ENCODE measurements around the gene SYCP2. TPM values are rescaled to one million over a fixed set of nuclear protein-coding genes. Genes with fewer than 3 reads are reported as not detected.

Gene SYCP2
- total and polyA plus RNA-seq, 2 of the 8 experiments (the other 6 are each of a cell fraction or from before 2014, with no cell fraction given), result 0.02 to 0.50 TPM

DNA sequence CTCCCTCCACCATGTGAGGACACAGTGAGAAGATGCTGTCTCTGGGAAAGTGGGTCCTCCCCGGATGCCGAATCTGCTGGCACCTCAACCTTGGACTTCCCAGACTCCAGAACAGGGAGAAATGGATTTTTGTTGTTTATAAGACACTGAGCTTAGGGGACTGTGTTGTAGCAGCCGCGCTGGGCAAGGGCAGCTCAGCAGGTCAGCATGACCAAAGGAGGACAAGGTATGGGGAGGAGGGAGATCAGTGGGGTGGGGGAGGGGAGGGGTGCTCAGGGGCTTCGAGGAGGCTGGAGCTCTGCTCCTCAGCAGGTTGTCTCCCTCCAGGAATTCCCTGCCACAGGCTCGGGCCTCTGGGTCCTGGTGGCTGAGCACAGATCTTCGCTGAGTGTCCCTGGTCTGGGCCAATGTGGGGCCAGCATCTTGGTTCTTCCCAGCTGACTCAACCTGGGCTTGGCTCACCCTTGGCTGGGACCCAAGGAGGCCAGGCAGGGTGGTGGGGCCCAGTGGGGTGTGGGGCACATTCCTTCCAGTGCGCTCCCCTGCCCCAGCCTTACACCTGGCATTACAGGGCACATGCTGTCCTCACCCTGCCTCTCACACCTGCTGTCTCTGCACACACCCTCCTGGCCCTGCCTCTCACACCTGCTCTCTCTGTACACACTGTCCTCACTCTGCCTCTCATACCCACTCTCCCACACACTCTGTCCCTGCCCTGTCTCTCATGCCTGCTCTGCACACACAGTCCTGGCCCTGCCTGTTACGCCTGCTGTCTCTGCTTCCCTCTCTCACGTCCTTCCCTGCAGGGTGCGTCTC is 107.3 kb downstream of the SYCP2 start:
- Histone ChIP-seq H2AK5ac (ENCODE audit: low read depth, low read length) (no peak overlapping the region), H3K79me2 (ENCODE audit: control insufficient read depth in 1 of 2, insufficient read depth in 2 of 2, low read length in 2 of 2) (no peaks in the 10 kb centered on the region), H3K4me2 (ENCODE audit: insufficient read depth in 1 of 2, low read depth in 2 of 2, low read length in 2 of 2) (no peak overlapping the region), H3K14ac (ENCODE audit: insufficient read length) (no peak overlapping the region), H4K8ac (ENCODE audit: extremely low read depth, insufficient read depth, low read length) (no peak overlapping the region), H3K27ac (ENCODE audit: low read depth, low read length) (no peak overlapping the region), H3K27me3 (replicated peaks in 1 of 4; ENCODE audit: control insufficient read depth in 3 of 4, extremely low read depth in 1 of 4, insufficient read depth in 3 of 4, low read length in 3 of 4) (peaks cover 0 to 2% (median 0%) of the 10 kb centered on the region in 4 experiments; a peak in 1 of 7 replicates), H3K4me3 (ENCODE audit: extremely low read depth in 1 of 4, insufficient read depth in 2 of 4, low read depth in 3 of 4, low read length in 4 of 4) (no peak overlapping the region), H4K91ac (replicated peaks; ENCODE audit: insufficient read length, low read length) (no peak overlapping the region), H3K4me1 (replicated peaks in 1 of 4; ENCODE audit: control insufficient read depth in 3 of 4, insufficient read depth in 4 of 4, low read length in 3 of 4) (peaks cover 0 to 7% (median 0%) of the 10 kb centered on the region in 4 experiments; a peak in 1 of 7 replicates), H4K20me1 (replicated peaks in 1 of 2; ENCODE audit: control insufficient read depth in 1 of 2, insufficient read depth in 2 of 2, low read length in 2 of 2) (peaks cover 0 to 1% of the 10 kb centered on the region in 2 experiments), H3K36me3 (ENCODE audit: control insufficient read depth in 2 of 4, insufficient read depth in 4 of 4, low read length in 3 of 4) (no peaks in the 10 kb centered on the region; a peak in 1 of 8 replicates), H3K56ac (replicated peaks; ENCODE audit: insufficient read length, low read depth, low read length) (no peak overlapping the region), H4K5ac (ENCODE audit: insufficient read length, low read depth, low read length) (no peak overlapping the region), H3K23ac (ENCODE audit: insufficient read length) (no peak overlapping the region), H3K9ac (replicated peaks in 1 of 4; ENCODE audit: extremely low read depth in 1 of 4, low read depth in 3 of 4, low read length in 3 of 4) (no peak overlapping the region), H2BK120ac (replicated peaks; ENCODE audit: low read depth, low read length) (no peak overlapping the region), H3K9me3 (ENCODE audit: insufficient read depth in 2 of 2, low read depth in 1 of 2, low read length in 1 of 2) (peaks cover 86 to 98% of the 10 kb centered on the region in 2 experiments), H2BK20ac (ENCODE audit: low read length) (no peak overlapping the region), H3K18ac (ENCODE audit: extremely low read depth, low read length) (no peak overlapping the region), H3K23me2 (ENCODE audit: low read depth, low read length) (peaks cover 2% of the 10 kb centered on the region; the same call in 1 of the 2 replicates), H2AFZ (ENCODE audit: low read length) (no peak overlapping the region), H3K4ac (replicated peaks; ENCODE audit: insufficient read length, low read depth, low read length) (no peak overlapping the region), H2BK15ac (ENCODE audit: low read length) (no peak overlapping the region), H2BK5ac (ENCODE audit: low read depth, low read length) (no peak overlapping the region), H3K79me1 (ENCODE audit: low read depth, low read length) (no peaks in the 10 kb centered on the region), H2BK12ac (ENCODE audit: low read depth, low read length) (peak overlapping the region; percentile 55; the same call in 1 of the 2 replicates)
- CTCF ChIA-PET (ENCODE audit: partially characterized antibody), result no interaction called here
- peak in 1 of 2 experiments; percentile 33 for DNase-seq (ENCODE audit: low read depth in 1 of 2, low spot score in 2 of 2)
- FAIRE-seq, result no peak
- POLR2A ChIA-PET (ENCODE audit: partially characterized antibody), result no interaction called here
- WGBS, 2 experiments (ENCODE audit: extremely low coverage in 1 of 2, insufficient coverage in 1 of 2, insufficient read length in 1 of 2, insufficient replicate concordance in 2 of 2, low coverage in 1 of 2, low lambda C conversion rate in 2 of 2, missing lambda C conversion rate in 1 of 2), result 93% methylated on average over 10 of the region's 11 CpGs; no CpG with 5 or more reads in 1 of the 2 experiments
- TF ChIP-seq TAF7 (optimal IDR thresholded peaks at IDR 0.05; ENCODE audit: borderline replicate concordance, low read depth, low read length) (no peak), KDM4A (IDR thresholded peaks at IDR 0.05; ENCODE audit: low read depth, low read length, severe bottlenecking) (no peak), CEBPB (IDR thresholded peaks at IDR 0.05; ENCODE audit: low read depth, low read length) (no peak), TCF12 (IDR thresholded peaks at IDR 0.05; ENCODE audit: low read depth, low read length) (no peak), CHD2 (IDR thresholded peaks at IDR 0.05; ENCODE audit: low read length) (no peak), SIX5 (IDR thresholded peaks at IDR 0.05; ENCODE audit: low read depth, low read length) (no peak), HDAC6 (IDR thresholded peaks at IDR 0.05; ENCODE audit: low read depth, low read length) (no peak), PHF8 (conservative IDR thresholded peaks at IDR 0.05; ENCODE audit: low read depth, low read length) (no peak), KDM5A (IDR thresholded peaks at IDR 0.05; ENCODE audit: low read length) (no peak), CHD1 (IDR thresholded peaks at IDR 0.05; ENCODE audit: low read depth, low read length) (no peak)
- TF ChIP-seq, protein P1, sequence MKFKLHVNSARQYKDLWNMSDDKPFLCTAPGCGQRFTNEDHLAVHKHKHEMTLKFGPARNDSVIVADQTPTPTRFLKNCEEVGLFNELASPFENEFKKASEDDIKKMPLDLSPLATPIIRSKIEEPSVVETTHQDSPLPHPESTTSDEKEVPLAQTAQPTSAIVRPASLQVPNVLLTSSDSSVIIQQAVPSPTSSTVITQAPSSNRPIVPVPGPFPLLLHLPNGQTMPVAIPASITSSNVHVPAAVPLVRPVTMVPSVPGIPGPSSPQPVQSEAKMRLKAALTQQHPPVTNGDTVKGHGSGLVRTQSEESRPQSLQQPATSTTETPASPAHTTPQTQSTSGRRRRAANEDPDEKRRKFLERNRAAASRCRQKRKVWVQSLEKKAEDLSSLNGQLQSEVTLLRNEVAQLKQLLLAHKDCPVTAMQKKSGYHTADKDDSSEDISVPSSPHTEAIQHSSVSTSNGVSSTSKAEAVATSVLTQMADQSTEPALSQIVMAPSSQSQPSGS (IDR thresholded peaks at IDR 0.05; ENCODE audit: low read length), result no peak

Measured in H1 (cell line).